ENCODE measurements around the gene ARVCF.

ARVCF gene

GRCh38 chr22:20018001-20018400 is 1.4 kb upstream of the ARVCF start:
- TF ChIP-seq, protein P1, sequence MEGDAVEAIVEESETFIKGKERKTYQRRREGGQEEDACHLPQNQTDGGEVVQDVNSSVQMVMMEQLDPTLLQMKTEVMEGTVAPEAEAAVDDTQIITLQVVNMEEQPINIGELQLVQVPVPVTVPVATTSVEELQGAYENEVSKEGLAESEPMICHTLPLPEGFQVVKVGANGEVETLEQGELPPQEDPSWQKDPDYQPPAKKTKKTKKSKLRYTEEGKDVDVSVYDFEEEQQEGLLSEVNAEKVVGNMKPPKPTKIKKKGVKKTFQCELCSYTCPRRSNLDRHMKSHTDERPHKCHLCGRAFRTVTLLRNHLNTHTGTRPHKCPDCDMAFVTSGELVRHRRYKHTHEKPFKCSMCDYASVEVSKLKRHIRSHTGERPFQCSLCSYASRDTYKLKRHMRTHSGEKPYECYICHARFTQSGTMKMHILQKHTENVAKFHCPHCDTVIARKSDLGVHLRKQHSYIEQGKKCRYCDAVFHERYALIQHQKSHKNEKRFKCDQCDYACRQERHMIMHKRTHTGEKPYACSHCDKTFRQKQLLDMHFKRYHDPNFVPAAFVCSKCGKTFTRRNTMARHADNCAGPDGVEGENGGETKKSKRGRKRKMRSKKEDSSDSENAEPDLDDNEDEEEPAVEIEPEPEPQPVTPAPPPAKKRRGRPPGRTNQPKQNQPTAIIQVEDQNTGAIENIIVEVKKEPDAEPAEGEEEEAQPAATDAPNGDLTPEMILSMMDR (IDR thresholded peaks at IDR 0.05; ENCODE audit: low read depth, low read length): no peak
- H3K4me3 ChIP-seq (ENCODE audit: low read depth, low read length): no peak overlapping the region

GRCh38 chr22:20017622-20017958 is 967 bp upstream of the ARVCF start:
- no peak overlapping the region for H3K4me3 ChIP-seq (ENCODE audit: low read depth, low read length)
- TF ChIP-seq, protein P1 (IDR thresholded peaks at IDR 0.05; ENCODE audit: low read depth, low read length): no peak

DNA sequence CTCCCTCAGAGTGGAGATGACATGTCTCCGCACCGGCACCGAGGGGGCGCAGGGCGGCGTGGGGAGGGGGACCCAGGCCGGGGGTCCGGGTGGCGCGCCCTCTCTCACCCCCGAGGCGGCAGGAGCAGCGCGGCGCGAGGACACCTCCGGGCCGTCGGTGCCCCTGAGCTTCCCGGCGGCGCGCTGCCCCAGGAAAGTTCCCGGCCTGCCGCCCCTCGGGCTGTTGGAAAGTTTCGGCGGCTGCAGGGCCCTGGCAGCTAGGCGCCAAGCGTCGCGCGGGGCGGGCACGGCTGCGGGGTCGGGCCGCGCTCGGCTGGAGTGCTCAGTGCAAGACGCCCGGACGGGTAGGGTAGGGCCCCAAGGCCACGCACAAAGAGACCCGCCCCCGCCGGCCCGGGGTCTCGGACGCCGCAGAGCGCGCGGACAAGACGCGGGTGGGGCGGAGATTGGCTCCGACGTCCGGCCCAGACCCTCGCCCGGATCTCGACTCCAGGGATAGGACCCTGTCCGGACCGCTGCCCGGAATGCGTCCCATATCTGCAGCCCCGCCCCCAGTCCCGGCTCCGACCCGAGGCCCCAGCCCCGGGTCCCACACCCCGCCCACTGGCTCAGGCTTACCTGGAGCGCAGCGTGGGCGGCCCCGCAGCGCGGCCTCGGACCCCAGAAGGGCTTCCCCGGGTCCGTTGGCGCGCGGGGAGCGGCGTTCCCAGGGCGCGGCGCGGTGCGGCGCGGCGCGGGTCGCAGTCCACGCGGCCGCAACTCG is 471 bp downstream of the ARVCF start:
- H3K4me3 ChIP-seq (ENCODE audit: low read depth, low read length): peak overlapping the region; percentile 60
- TF ChIP-seq, protein P1 (IDR thresholded peaks at IDR 0.05; ENCODE audit: low read depth, low read length): no peak

- H3K4me3 ChIP-seq (ENCODE audit: low read depth, low read length): no peak overlapping the region
Measured at GRCh38 chr22:20015187-20015625, 1.4 kb downstream of the ARVCF start.

GRCh38 chr22:20014526-20015186 is 2.0 kb downstream of the ARVCF start:
- TF ChIP-seq, protein P1 (IDR thresholded peaks at IDR 0.05; ENCODE audit: low read depth, low read length): no peak
- H3K4me3 ChIP-seq (ENCODE audit: low read depth, low read length): no peak overlapping the region

More at GRCh38 chr22:20015187-20015625, 1.4 kb downstream of the ARVCF start:
- TF ChIP-seq, protein P1 (IDR thresholded peaks at IDR 0.05; ENCODE audit: low read depth, low read length): no peak

GRCh38 chr22:20013382-20013871 is 3.2 kb downstream of the ARVCF start:
- TF ChIP-seq, protein P1 (IDR thresholded peaks at IDR 0.05; ENCODE audit: low read depth, low read length): peak; percentile 86
- no peak overlapping the region for H3K4me3 ChIP-seq (ENCODE audit: low read depth, low read length)

DNA sequence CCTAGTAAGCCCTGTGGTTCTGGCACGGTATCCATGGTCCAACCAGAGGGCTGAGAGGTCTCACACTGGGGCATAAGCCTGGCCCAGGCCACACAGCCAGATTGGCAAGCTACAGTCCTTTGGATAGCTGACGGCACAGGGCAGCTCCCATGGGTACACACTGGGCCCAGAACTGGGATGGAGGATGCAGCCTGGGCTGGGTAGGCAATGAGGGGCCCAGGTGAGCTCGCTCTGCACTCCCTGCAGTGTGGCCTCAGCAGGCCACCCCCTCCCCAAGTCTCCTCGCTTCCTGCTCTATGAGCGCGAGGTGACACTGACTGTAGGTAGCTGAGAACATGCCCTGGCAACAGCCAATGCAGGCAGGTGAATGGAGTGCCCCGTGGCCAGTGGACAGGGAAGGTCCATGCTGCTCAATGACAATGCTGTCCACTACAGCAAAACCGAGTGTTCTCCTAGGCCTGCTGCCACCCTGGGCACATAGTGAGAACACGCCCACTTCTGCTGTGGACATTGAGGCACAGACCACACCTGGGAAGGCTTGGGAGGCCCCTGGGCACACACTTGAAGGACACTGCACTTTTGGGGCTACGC is 3.8 kb downstream of the ARVCF start:
- TF ChIP-seq, protein P1 (IDR thresholded peaks at IDR 0.05; ENCODE audit: low read depth, low read length): no peak

More for the DNA sequence above, 3.8 kb downstream of the ARVCF start:
- H3K4me3 ChIP-seq (ENCODE audit: low read depth, low read length): no peak overlapping the region
